IMR-90 (cell line): ENCODE results near the gene DPM1. TPM values are rescaled to one million over a fixed set of nuclear protein-coding genes. Genes with fewer than 3 reads are reported as not detected.
A peak's percentile ranks its signal among the peaks of the same experiment; 100 is the strongest.

Experiments
- ATAC-seq: fragments of 200-7000 bp; cut with Tn5 transposase; 2 replicates; pipeline ENCODE4 v1.9.1; 2020; ENCODE audit warnings: low read depth, mild to moderate bottlenecking, moderate library complexity
- BruUV-seq: library from RNA; stranded (reverse); fragments of 400-500 nt; replicated peaks from 2 replicates; lab custom pipeline; 2021; lab: Mats Ljungman, UMichigan
- CTCF ChIA-PET: fragments of 300-600 bp; formaldehyde crosslinking; extraction: SDS; loops from one replicate; lab custom pipeline; 2021; ENCODE audit warnings: antibody characterized with exemption; lab: Yijun Ruan, JAX
- POLR2A ChIA-PET: fragments of 300-600 bp; sonication (Branson Sonifier 250); formaldehyde crosslinking; loops from one replicate; lab custom pipeline; 2022; ENCODE audit warnings: antibody characterized with exemption; ENCODE audit not compliant: unreplicated experiment; lab: Charles Lee
- DNase-seq: peaks from one replicate; pipeline ENCODE4 v3.0.0; 2013
- H2AFZ ChIP-seq: replicated peaks from 2 replicates; pipeline ENCODE3; 2013; ENCODE audit warnings: low read length, mild to moderate bottlenecking; ENCODE audit not compliant: poor library complexity
- H2AK5ac ChIP-seq: 2 replicates; pipeline ENCODE4 v1.6.1; 2013; ENCODE audit warnings: low read depth, low read length, inconsistent platforms
- H2AK9ac ChIP-seq: replicated peaks from 2 replicates; pipeline ENCODE3; 2013; ENCODE audit warnings: mild to moderate bottlenecking, low read depth, low read length, moderate library complexity; ENCODE audit not compliant: poor library complexity
- H2BK120ac ChIP-seq: 2 replicates; pipeline ENCODE4 v1.6.1; 2013; ENCODE audit warnings: low read depth, low read length, inconsistent platforms
- H2BK15ac ChIP-seq: 3 replicates; pipeline ENCODE4 v1.6.1; 2013; ENCODE audit warnings: low read depth, low read length, inconsistent platforms
- H2BK20ac ChIP-seq: 2 replicates; pipeline ENCODE4 v1.6.1; 2013; ENCODE audit warnings: low read depth, mild to moderate bottlenecking, inconsistent platforms, low read length, moderate library complexity
- H2BK5ac ChIP-seq: 2 replicates; pipeline ENCODE4 v1.6.1; 2013; ENCODE audit warnings: mild to moderate bottlenecking, low read depth, low read length, inconsistent platforms; ENCODE audit not compliant: poor library complexity, severe bottlenecking
- H3K14ac ChIP-seq: replicated peaks from 2 replicates; pipeline ENCODE4 v1.6.1; 2013; ENCODE audit warnings: low read depth, low read length, inconsistent platforms
- H3K18ac ChIP-seq: 2 replicates; pipeline ENCODE4 v1.6.1; 2013; ENCODE audit warnings: low read depth, low read length, control low read depth
- H3K23ac ChIP-seq: 2 replicates; pipeline ENCODE4 v1.6.1; 2013; ENCODE audit warnings: low read depth, low read length, inconsistent platforms
- H3K27ac ChIP-seq: 2 replicates; pipeline ENCODE4 v1.5.1; 2013; ENCODE audit warnings: mild to moderate bottlenecking, control low read depth, low read length; ENCODE audit not compliant: insufficient read depth
- H3K27me3 ChIP-seq: 2 replicates; pipeline ENCODE4 v1.6.1; 2013; ENCODE audit warnings: low read length; ENCODE audit not compliant: control insufficient read depth, insufficient read depth
- H3K36me3 ChIP-seq: 2 replicates; pipeline ENCODE4 v1.6.1; 2013; ENCODE audit warnings: low read length, mixed read lengths; ENCODE audit not compliant: control insufficient read depth, insufficient read depth
- H3K4ac ChIP-seq: 2 replicates; pipeline ENCODE4 v1.6.1; 2013; ENCODE audit warnings: low read depth, low read length, inconsistent platforms
- H3K4me1 ChIP-seq: 2 replicates; pipeline ENCODE4 v1.6.1; 2013; ENCODE audit warnings: low read length, mixed read lengths; ENCODE audit not compliant: control insufficient read depth, insufficient read depth
- H3K4me2 ChIP-seq: 2 replicates; pipeline ENCODE4 v1.6.1; 2013; ENCODE audit warnings: low read depth, mild to moderate bottlenecking, control low read depth, low read length, moderate library complexity
- H3K4me3 ChIP-seq: 2 replicates; pipeline ENCODE4 v1.5.1; 2013; ENCODE audit warnings: low read depth, mild to moderate bottlenecking, control low read depth, low read length, moderate library complexity; ENCODE audit not compliant: insufficient read depth
- H3K56ac ChIP-seq: 2 replicates; pipeline ENCODE4 v1.6.1; 2013; ENCODE audit warnings: low read length, inconsistent platforms; ENCODE audit not compliant: insufficient read depth; ENCODE audit errors: extremely low read depth
- H3K79me1 ChIP-seq, 2 experiments: 2 replicates each; pipeline ENCODE4 v1.6.1; 2013; ENCODE audit warnings: low read length in 2 of 2, inconsistent platforms in 1 of 2, low read depth in 1 of 2
- H3K9ac ChIP-seq: 2 replicates; pipeline ENCODE4 v1.6.1; 2013; ENCODE audit warnings: low read depth, low read length, control low read depth
- H3K9me1 ChIP-seq: 2 replicates; pipeline ENCODE4 v1.6.1; 2013; ENCODE audit warnings: low read length, inconsistent platforms; ENCODE audit not compliant: insufficient read depth
- H3K9me3 ChIP-seq: 2 replicates; pipeline ENCODE4 v1.6.1; 2013; ENCODE audit warnings: low read length; ENCODE audit not compliant: control insufficient read depth, insufficient read depth
- H4K20me1 ChIP-seq: 2 replicates; pipeline ENCODE4 v1.6.1; 2013; ENCODE audit warnings: low read length, inconsistent platforms; ENCODE audit not compliant: insufficient read depth
- H4K5ac ChIP-seq: 2 replicates; pipeline ENCODE4 v1.6.1; 2013; ENCODE audit warnings: mild to moderate bottlenecking, low read depth, low read length, control low read depth
- H4K8ac ChIP-seq, 2 experiments: 2 replicates each; pipeline ENCODE4 v1.6.1; 2013; ENCODE audit warnings: low read depth in 2 of 2, low read length in 2 of 2, control low read depth in 1 of 2, inconsistent platforms in 1 of 2
- H4K91ac ChIP-seq: 2 replicates; pipeline ENCODE4 v1.6.1; 2013; ENCODE audit warnings: low read depth, low read length, inconsistent platforms; ENCODE audit not compliant: insufficient read depth
- BHLHE40 ChIP-seq: fragments of 150-350 bp; IDR thresholded peaks from 2 replicates; pipeline ENCODE4 v1.6.1; 2016; ENCODE audit warnings: mild to moderate bottlenecking, low read depth, low read length
- CEBPB ChIP-seq: IDR thresholded peaks from 2 replicates; pipeline ENCODE4 v1.6.1; 2012; ENCODE audit warnings: low read depth, low read length, improper control_type of control experiment
- CHD1 ChIP-seq: IDR thresholded peaks from 2 replicates; pipeline ENCODE4 v1.6.1; 2012; ENCODE audit warnings: low read depth, low read length, improper control_type of control experiment
- MAFK ChIP-seq: IDR thresholded peaks from 2 replicates; pipeline ENCODE4 v1.6.1; 2012; ENCODE audit warnings: low read depth, low read length, improper control_type of control experiment
- MXI1 ChIP-seq: IDR thresholded peaks from 2 replicates; pipeline ENCODE4 v1.6.1; 2012; ENCODE audit warnings: low read depth, mild to moderate bottlenecking, low read length, moderate library complexity, borderline replicate concordance
- NFE2L2 ChIP-seq: fragments of 150-350 bp; IDR thresholded peaks from 2 replicates; pipeline ENCODE4 v1.6.1; 2016; ENCODE audit warnings: low read depth, mild to moderate bottlenecking, low read length
- RAD21 ChIP-seq: IDR thresholded peaks from 2 replicates; pipeline ENCODE4 v1.6.1; 2012; ENCODE audit warnings: low read length, improper control_type of control experiment
- RCOR1 ChIP-seq: IDR thresholded peaks from 2 replicates; pipeline ENCODE4 v1.6.1; 2012; ENCODE audit warnings: mild to moderate bottlenecking, low read length, improper control_type of control experiment; ENCODE audit not compliant: insufficient replicate concordance
- RFX5 ChIP-seq: IDR thresholded peaks from 2 replicates; pipeline ENCODE4 v1.8.0; 2012; ENCODE audit warnings: low read depth, mild to moderate bottlenecking, low read length, moderate library complexity
- SMC3 ChIP-seq: fragments of 150-350 bp; IDR thresholded peaks from 2 replicates; pipeline ENCODE4 v1.6.1; 2016; ENCODE audit warnings: low read depth, mild to moderate bottlenecking, antibody characterized with exemption, low read length, moderate library complexity
- WGBS, 2 experiments: methylation state at CpG; one replicate each; pipeline versions ENCODE4 v1.1.5 to v1.1.7; 2013; ENCODE audit warnings: missing lambda C conversion rate in 2 of 2; ENCODE audit not compliant: insufficient read length in 1 of 2; ENCODE audit errors: extremely low coverage in 2 of 2; 5-methylcytosine and 5-hydroxymethylcytosine counted together
- dilution Hi-C: fragments of 300-500 bp; cut with HindIII; formaldehyde crosslinking; loops from one replicate; pipeline ENCODE4 v1.14.3; 2018; ENCODE audit warnings: low sequenced_read_pairs; ENCODE audit not compliant: unreplicated experiment
- in situ Hi-C: fragments of 300-500 bp; cut with MboI; formaldehyde crosslinking; loops from 3 replicates; pipeline ENCODE4 v1.14.3; 2019; ENCODE audit warnings: low sequenced_read_pairs, inconsistent platforms, mixed read lengths
- intact Hi-C: fragments of 100-400 bp; cut with micrococcal nuclease; formaldehyde crosslinking; loops from 2 replicates; pipeline ENCODE4 v1.10.0; 2022
- polyA plus RNA-seq, 3 experiments: library from polyadenylated mRNA; depleted of rRNA; stranded (reverse); fragments of >200 nt; gene quantifications; 2 replicates each; pipeline ENCODE4 v1.2.3, GENCODE V29; 2012; ENCODE audit warnings: low replicate concordance in 1 of 3
- total RNA-seq: library from RNA; depleted of rRNA; stranded (reverse); fragments of >200 nt; gene quantifications from 2 replicates; pipeline ENCODE4 v1.2.3, GENCODE V29; 2012
- TF ChIP-seq, protein P1 (sequence below): conservative IDR thresholded peaks from 2 replicates; pipeline ENCODE4 v1.5.1; 2012; ENCODE audit warnings: mild to moderate bottlenecking, low read depth, low read length, improper control_type of control experiment
- TF ChIP-seq, protein P2 (sequence below): fragments of 150-350 bp; IDR thresholded peaks from 2 replicates; pipeline ENCODE4 v1.6.1; 2016; ENCODE audit warnings: low read depth, mild to moderate bottlenecking, low read length, moderate library complexity, borderline replicate concordance
- TF ChIP-seq, protein P3 (sequence below): fragments of 150-350 bp; IDR thresholded peaks from 2 replicates; pipeline ENCODE4 v1.6.1; 2017; ENCODE audit warnings: mild to moderate bottlenecking, antibody characterized with exemption, low read length, low read depth

Gene DPM1
- total and polyA plus RNA-seq, 2 of the 4 experiments (the other 2 are of a cell fraction), result 59.1 to 89.1 TPM

DNA sequence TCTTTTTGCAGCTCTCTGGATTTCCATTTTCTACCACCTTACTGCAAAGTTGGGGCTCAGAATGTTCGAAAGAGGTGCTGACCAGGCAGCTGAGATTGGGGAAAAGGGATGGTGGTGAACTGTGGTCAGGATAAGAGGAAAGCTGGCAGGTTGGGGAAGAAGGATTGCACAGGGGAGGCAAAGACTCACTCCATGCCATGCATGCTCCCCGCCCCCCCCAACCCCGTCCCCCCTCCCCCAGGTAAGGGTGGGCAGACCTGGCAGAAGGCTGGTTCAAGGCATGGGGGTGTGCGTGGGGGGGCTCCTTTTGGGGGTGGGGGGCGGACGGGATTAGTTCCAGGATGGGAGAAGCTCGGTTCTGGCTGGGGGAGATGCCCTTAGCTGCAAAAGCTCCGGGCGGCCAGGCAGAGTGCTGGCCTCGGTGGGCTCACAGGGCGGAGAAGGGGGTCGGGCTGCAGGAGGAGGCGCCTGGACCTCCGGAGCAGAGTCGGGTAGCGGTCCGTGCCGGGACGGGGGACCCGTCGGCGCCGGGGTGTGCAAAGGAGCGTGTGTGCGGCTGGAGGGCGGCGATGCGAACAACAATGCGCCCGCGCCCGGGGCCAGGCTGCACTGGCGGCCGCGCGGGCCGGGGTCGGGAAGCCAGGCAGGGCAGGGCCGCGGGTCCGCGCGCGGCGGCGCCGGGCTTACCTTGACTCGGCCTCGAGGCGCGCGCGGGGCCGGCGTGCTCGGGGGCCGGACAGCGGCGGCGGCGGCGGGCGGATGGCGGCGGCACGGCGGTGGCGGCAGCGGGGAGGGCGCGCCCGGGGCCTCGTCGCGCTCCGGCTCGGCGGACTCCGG lies 28.0 kb downstream of the DPM1 start:
- 0% methylated on average over 36 of the region's 79 CpGs; no CpG with 5 or more reads in 1 of the 2 experiments for WGBS, 2 experiments
- Histone ChIP-seq H3K36me3 (peaks cover 10% of the 10 kb centered on the region), H3K27me3 (no peaks in the 10 kb centered on the region), H4K8ac (peak overlapping the region; percentile 20 to 87; a peak in 3 of 4 replicates), H3K14ac (peak overlapping the region; percentile 100), H3K4ac (peak overlapping the region; percentile 98), H3K9me1 (peaks cover 9% of the 10 kb centered on the region), H2AK5ac (peak overlapping the region; percentile 99), H2BK20ac (no peak overlapping the region), H3K79me1 (peaks cover 4 to 29% of the 10 kb centered on the region in 2 experiments; a peak in 3 of 4 replicates), H3K4me1 (peaks cover 16% of the 10 kb centered on the region), H4K5ac (peak overlapping the region; percentile 79), H3K56ac (peak overlapping the region; percentile 89), H3K9ac (peak overlapping the region; percentile 99), H3K4me3 (peak overlapping the region; percentile 95), H3K27ac (peak overlapping the region; percentile 94), H4K91ac (peak overlapping the region; percentile 82), H4K20me1 (peaks cover 49% of the 10 kb centered on the region), H2BK120ac (peak overlapping the region; percentile 62), H3K9me3 (no peaks in the 10 kb centered on the region), H3K23ac (peak overlapping the region; percentile 81), H3K4me2 (peak overlapping the region; percentile 82), H3K18ac (peak overlapping the region; percentile 25), H2BK15ac (peak overlapping the region; percentile 17; the same call in 1 of the 3 replicates), H2BK5ac (peak overlapping the region; percentile 95), H2AFZ (peak overlapping the region; percentile 92), H2AK9ac (peak overlapping the region; percentile 100)
- POLR2A ChIA-PET, result interaction anchor here (0.6 kb wide), 3 partner anchors 12 to 138 kb away, joined by 4 to 17 read pairs (median 5); no protein-coding TSS in a partner anchor
- in situ Hi-C loops, result loop anchor here (5.0 kb wide), 1 partner anchor 118 kb away; no protein-coding TSS in a partner anchor
- dilution Hi-C loops, result no loop called here
- CTCF ChIA-PET, result interaction anchor here (1.2 to 2.8 kb wide), 9 partner anchors 15 to 140 kb away, joined by 4 to 16 read pairs (median 5); partner anchors contain the start of gene BCAS4
- no peak for DNase-seq
- BruUV-seq, result no TSS peak
- ATAC-seq, result peak; percentile 4
- intact Hi-C loops, result no loop called here
- TF ChIP-seq, protein P1, sequence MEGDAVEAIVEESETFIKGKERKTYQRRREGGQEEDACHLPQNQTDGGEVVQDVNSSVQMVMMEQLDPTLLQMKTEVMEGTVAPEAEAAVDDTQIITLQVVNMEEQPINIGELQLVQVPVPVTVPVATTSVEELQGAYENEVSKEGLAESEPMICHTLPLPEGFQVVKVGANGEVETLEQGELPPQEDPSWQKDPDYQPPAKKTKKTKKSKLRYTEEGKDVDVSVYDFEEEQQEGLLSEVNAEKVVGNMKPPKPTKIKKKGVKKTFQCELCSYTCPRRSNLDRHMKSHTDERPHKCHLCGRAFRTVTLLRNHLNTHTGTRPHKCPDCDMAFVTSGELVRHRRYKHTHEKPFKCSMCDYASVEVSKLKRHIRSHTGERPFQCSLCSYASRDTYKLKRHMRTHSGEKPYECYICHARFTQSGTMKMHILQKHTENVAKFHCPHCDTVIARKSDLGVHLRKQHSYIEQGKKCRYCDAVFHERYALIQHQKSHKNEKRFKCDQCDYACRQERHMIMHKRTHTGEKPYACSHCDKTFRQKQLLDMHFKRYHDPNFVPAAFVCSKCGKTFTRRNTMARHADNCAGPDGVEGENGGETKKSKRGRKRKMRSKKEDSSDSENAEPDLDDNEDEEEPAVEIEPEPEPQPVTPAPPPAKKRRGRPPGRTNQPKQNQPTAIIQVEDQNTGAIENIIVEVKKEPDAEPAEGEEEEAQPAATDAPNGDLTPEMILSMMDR, result no peak
- no peak for TF ChIP-seq MXI1
- TF ChIP-seq, protein P2, sequence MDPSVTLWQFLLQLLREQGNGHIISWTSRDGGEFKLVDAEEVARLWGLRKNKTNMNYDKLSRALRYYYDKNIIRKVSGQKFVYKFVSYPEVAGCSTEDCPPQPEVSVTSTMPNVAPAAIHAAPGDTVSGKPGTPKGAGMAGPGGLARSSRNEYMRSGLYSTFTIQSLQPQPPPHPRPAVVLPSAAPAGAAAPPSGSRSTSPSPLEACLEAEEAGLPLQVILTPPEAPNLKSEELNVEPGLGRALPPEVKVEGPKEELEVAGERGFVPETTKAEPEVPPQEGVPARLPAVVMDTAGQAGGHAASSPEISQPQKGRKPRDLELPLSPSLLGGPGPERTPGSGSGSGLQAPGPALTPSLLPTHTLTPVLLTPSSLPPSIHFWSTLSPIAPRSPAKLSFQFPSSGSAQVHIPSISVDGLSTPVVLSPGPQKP, result no peak
- no peak for TF ChIP-seq RAD21
- no peak for TF ChIP-seq RFX5
- TF ChIP-seq, protein P3, sequence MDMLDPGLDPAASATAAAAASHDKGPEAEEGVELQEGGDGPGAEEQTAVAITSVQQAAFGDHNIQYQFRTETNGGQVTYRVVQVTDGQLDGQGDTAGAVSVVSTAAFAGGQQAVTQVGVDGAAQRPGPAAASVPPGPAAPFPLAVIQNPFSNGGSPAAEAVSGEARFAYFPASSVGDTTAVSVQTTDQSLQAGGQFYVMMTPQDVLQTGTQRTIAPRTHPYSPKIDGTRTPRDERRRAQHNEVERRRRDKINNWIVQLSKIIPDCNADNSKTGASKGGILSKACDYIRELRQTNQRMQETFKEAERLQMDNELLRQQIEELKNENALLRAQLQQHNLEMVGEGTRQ, result no peak
- no peak for TF ChIP-seq NFE2L2
- TF ChIP-seq MAFK, result no peak
- no peak for TF ChIP-seq SMC3
- no peak for TF ChIP-seq CEBPB
- TF ChIP-seq CHD1, result no peak
- TF ChIP-seq RCOR1, result no peak
- TF ChIP-seq BHLHE40, result no peak
